Occipital lobe (tissue), 2 donors: ENCODE results near the gene SPINK5. TPM values are rescaled to one million over a fixed set of nuclear protein-coding genes. Genes with fewer than 3 reads are reported as not detected.
"Not testable (repeated sequence)": the region's sequence is repeated elsewhere in the genome, so short reads cannot be mapped to it uniquely, and the experiment has no call there.

Experiments
- DNase-seq: peaks from one replicate; lab custom pipeline; 2025; lab: John Stamatoyannopoulos, UW
- total RNA-seq: library from RNA; depleted of rRNA; stranded (reverse); fragments of >200 nt; gene quantifications from one replicate; pipeline ENCODE4 v1.2.3, GENCODE V29; 2014

SPINK5 gene
- total RNA-seq = not detected

- DNase-seq = no peak
Observed at GRCh38 chr5:148063861-148064260, at the start of gene SPINK5. Gene SPINK5, plus strand, starts transcription at chr5:148063980. Its CDS starts 65 bp downstream, at chr5:148064045.

- no peak for DNase-seq
Observed at GRCh38 chr5:148014276-148014675, 49.5 kb upstream of the SPINK5 start.

GRCh38 chr5:148020257-148020988 lies 43.4 kb upstream of the SPINK5 start:
- no peak for DNase-seq

GRCh38 chr5:148027505-148027904 lies 36.3 kb upstream of the SPINK5 start:
- DNase-seq = no peak

- DNase-seq = no peak
Observed at GRCh38 chr5:148029131-148029530, 34.6 kb upstream of the SPINK5 start.

GRCh38 chr5:148033134-148033533 lies 30.6 kb upstream of the SPINK5 start:
- DNase-seq = no peak

GRCh38 chr5:148035676-148036075 lies 28.1 kb upstream of the SPINK5 start:
- DNase-seq = no peak

- no peak for DNase-seq
Observed at GRCh38 chr5:148042881-148043280, 20.9 kb upstream of the SPINK5 start.

GRCh38 chr5:148043705-148044104 lies 20.1 kb upstream of the SPINK5 start:
- DNase-seq = no peak

GRCh38 chr5:148055160-148055559 lies 8.6 kb upstream of the SPINK5 start:
- not testable (repeated sequence) for DNase-seq

GRCh38 chr5:148060309-148060708 lies 3.5 kb upstream of the SPINK5 start:
- DNase-seq = no peak

GRCh38 chr5:148060881-148061280 lies 2.9 kb upstream of the SPINK5 start:
- DNase-seq = no peak

- DNase-seq = no peak
Observed at GRCh38 chr5:148070621-148071020, 6.8 kb downstream of the SPINK5 start.

- DNase-seq = no peak
Observed at GRCh38 chr5:148072207-148072606, 8.4 kb downstream of the SPINK5 start.

GRCh38 chr5:148075529-148075928 lies 11.7 kb downstream of the SPINK5 start:
- no peak for DNase-seq

- no peak for DNase-seq
Observed at GRCh38 chr5:148083203-148083602, 19.4 kb downstream of the SPINK5 start.

GRCh38 chr5:148084269-148084668 lies 20.5 kb downstream of the SPINK5 start:
- no peak for DNase-seq

- DNase-seq = no peak
Observed at GRCh38 chr5:148085310-148085709, 21.5 kb downstream of the SPINK5 start.

- DNase-seq = no peak
Observed at GRCh38 chr5:148085977-148086705, 22.4 kb downstream of the SPINK5 start.

GRCh38 chr5:148090146-148090772 lies 26.5 kb downstream of the SPINK5 start:
- DNase-seq = no peak

- no peak for DNase-seq
Observed at GRCh38 chr5:148090773-148091250, 27.0 kb downstream of the SPINK5 start.
